Neural progenitor cell (in vitro differentiated cells): ENCODE data around the gene A2M. TPM values are rescaled to one million over a fixed set of nuclear protein-coding genes. Genes with fewer than 3 reads are reported as not detected.

Source experiments
- DNase-seq: peaks from one replicate; pipeline ENCODE4 v3.0.0-alpha.2; 2016; ENCODE audit warnings: low spot score
- H2AFZ ChIP-seq: fragments of 200-600 bp; sonication (generic); replicated peaks from 2 replicates; pipeline ENCODE4 v1.6.1; 2016; ENCODE audit warnings: antibody characterized with exemption
- H3F3A ChIP-seq: fragments of 200-600 bp; sonication (generic); 2 replicates; pipeline ENCODE4 v1.6.1; 2016; ENCODE audit warnings: antibody characterized with exemption, low read depth
- H3K27ac ChIP-seq: fragments of 200-600 bp; sonication (generic); 2 replicates; pipeline ENCODE4 v1.5.1; 2016; ENCODE audit warnings: mild to moderate bottlenecking
- H3K27me3 ChIP-seq: fragments of 200-600 bp; sonication (generic); 2 replicates; pipeline ENCODE4 v1.6.1; 2016; ENCODE audit warnings: mild to moderate bottlenecking, moderate library complexity
- H3K36me3 ChIP-seq: fragments of 200-600 bp; sonication (generic); 2 replicates; pipeline ENCODE4 v1.5.1; 2016
- H3K4me1 ChIP-seq: fragments of 200-600 bp; sonication (generic); 2 replicates; pipeline ENCODE4 v1.6.1; 2016; ENCODE audit warnings: mixed run types
- H3K4me2 ChIP-seq: fragments of 200-600 bp; sonication (generic); 2 replicates; pipeline ENCODE4 v1.6.1; 2016
- H3K4me3 ChIP-seq: fragments of 200-600 bp; sonication (generic); 2 replicates; pipeline ENCODE4 v1.5.1; 2016
- H3K79me2 ChIP-seq: fragments of 200-600 bp; sonication (generic); 2 replicates; pipeline ENCODE4 v1.6.1; 2016; ENCODE audit warnings: low read depth
- H3K9ac ChIP-seq: fragments of 200-600 bp; sonication (generic); 2 replicates; pipeline ENCODE4 v1.6.1; 2016
- H3K9me3 ChIP-seq: fragments of 200-600 bp; sonication (generic); 2 replicates; pipeline ENCODE4 v1.5.1; 2016; ENCODE audit warnings: low read depth
- H4K20me1 ChIP-seq: fragments of 200-600 bp; sonication (generic); 2 replicates; pipeline ENCODE4 v1.6.1; 2016; ENCODE audit warnings: low read depth
- H3K27ac Mint-ChIP-seq: 3 replicates; pipeline ENCODE4 v1.8.0; 2021; ENCODE audit warnings: mixed read lengths
- H3K27me3 Mint-ChIP-seq: 2 replicates; pipeline ENCODE4 v1.8.0; 2022; ENCODE audit warnings: low read depth, mild to moderate bottlenecking, inconsistent platforms, moderate library complexity, mixed read lengths; ENCODE audit not compliant: insufficient read depth
- H3K36me3 Mint-ChIP-seq: 3 replicates; pipeline ENCODE4 v1.8.0; 2021; ENCODE audit warnings: mixed read lengths
- H3K4me1 Mint-ChIP-seq: 3 replicates; pipeline ENCODE4 v1.8.0; 2021; ENCODE audit warnings: mixed read lengths
- H3K4me3 Mint-ChIP-seq: 3 replicates; pipeline ENCODE4 v1.8.0; 2021; ENCODE audit warnings: mild to moderate bottlenecking, moderate library complexity, mixed read lengths
- H3K9me3 Mint-ChIP-seq: 3 replicates; pipeline ENCODE4 v1.8.0; 2020; ENCODE audit warnings: mixed read lengths
- CTCF ChIP-seq: fragments of 200-600 bp; sonication (generic); IDR thresholded peaks from 2 replicates; pipeline ENCODE4 v1.5.1; 2017; ENCODE audit warnings: antibody characterized with exemption, mild to moderate bottlenecking
- EZH2 ChIP-seq: fragments of 200-600 bp; sonication (generic); IDR thresholded peaks from 2 replicates; pipeline ENCODE4 v1.6.1; 2017; ENCODE audit warnings: antibody characterized with exemption, mild to moderate bottlenecking, moderate library complexity
- EZH2phosphoT487 ChIP-seq: fragments of 200-600 bp; sonication (generic); IDR thresholded peaks from 2 replicates; pipeline ENCODE4 v1.6.1; 2017; ENCODE audit warnings: antibody characterized with exemption
- total RNA-seq: library from RNA; depleted of rRNA; stranded (reverse); fragments of >200 nt; gene quantifications from 2 replicates; pipeline ENCODE4 v1.2.3, GENCODE V29; 2015; ENCODE audit warnings: low replicate concordance

The A2M gene
- total RNA-seq, 1 donor from 2014 or later: not detected

- H3K4me1 ChIP-seq: peaks cover 10% of the 10 kb centered on the region
- no peak overlapping the region for H3K27ac ChIP-seq
- H3K9ac ChIP-seq: no peak overlapping the region
- no peaks in the 10 kb centered on the region for H3K27me3 Mint-ChIP-seq
- no peaks in the 10 kb centered on the region for H3K36me3 ChIP-seq
- H3K4me3 ChIP-seq: no peak overlapping the region
- H3K9me3 Mint-ChIP-seq: no peaks in the 10 kb centered on the region
- H2AFZ ChIP-seq: no peak overlapping the region
- H3K4me3 Mint-ChIP-seq: no peak overlapping the region
- no peaks in the 10 kb centered on the region for H3K79me2 ChIP-seq
- no peaks in the 10 kb centered on the region for H4K20me1 ChIP-seq
- no peak for DNase-seq
- TF ChIP-seq EZH2 (no peak), EZH2phosphoT487 (no peak), CTCF (no peak)
- no peak overlapping the region for H3K27ac Mint-ChIP-seq
- H3K9me3 ChIP-seq: no peaks in the 10 kb centered on the region
- H3K27me3 ChIP-seq: no peaks in the 10 kb centered on the region
- peaks cover 10% of the 10 kb centered on the region for H3K4me1 Mint-ChIP-seq
- H3F3A ChIP-seq: peaks cover 12% of the 10 kb centered on the region
- no peaks in the 10 kb centered on the region for H3K36me3 Mint-ChIP-seq
- no peak overlapping the region for H3K4me2 ChIP-seq
Measured at GRCh38 chr12:9066755-9067423, 48.8 kb downstream of the A2M start.

GRCh38 chr12:9066183-9066623 lies 49.5 kb downstream of the A2M start:
- H3K4me3 ChIP-seq: no peak overlapping the region
- H3K4me2 ChIP-seq: no peak overlapping the region
- H3K79me2 ChIP-seq: no peaks in the 10 kb centered on the region
- H3K36me3 ChIP-seq: no peaks in the 10 kb centered on the region
- H3K4me1 Mint-ChIP-seq: peaks cover 10% of the 10 kb centered on the region
- H3K27me3 Mint-ChIP-seq: no peaks in the 10 kb centered on the region
- no peaks in the 10 kb centered on the region for H3K27me3 ChIP-seq
- no peaks in the 10 kb centered on the region for H4K20me1 ChIP-seq
- peaks cover 12% of the 10 kb centered on the region for H3F3A ChIP-seq
- no peak overlapping the region for H2AFZ ChIP-seq
- peaks cover 10% of the 10 kb centered on the region for H3K4me1 ChIP-seq
- TF ChIP-seq EZH2 (no peak), EZH2phosphoT487 (no peak), CTCF (no peak)
- H3K4me3 Mint-ChIP-seq: peak overlapping the region; percentile 82
- no peaks in the 10 kb centered on the region for H3K36me3 Mint-ChIP-seq
- H3K9me3 ChIP-seq: no peaks in the 10 kb centered on the region
- H3K9me3 Mint-ChIP-seq: no peaks in the 10 kb centered on the region
- H3K27ac ChIP-seq: no peak overlapping the region
- H3K9ac ChIP-seq: no peak overlapping the region
- no peak for DNase-seq
- peak overlapping the region; percentile 44 for H3K27ac Mint-ChIP-seq

- Histone ChIP-seq H2AFZ (peak overlapping the region; percentile 81), H3K27me3 (no peaks in the 10 kb centered on the region), H3K9ac (no peak overlapping the region), H3K79me2 (no peaks in the 10 kb centered on the region), H3K27ac (no peak overlapping the region), H4K20me1 (no peaks in the 10 kb centered on the region), H3K4me2 (peak overlapping the region; percentile 86), H3K36me3 (no peaks in the 10 kb centered on the region), H3K9me3 (no peaks in the 10 kb centered on the region), H3K4me1 (peaks cover 10% of the 10 kb centered on the region), H3F3A (peaks cover 12% of the 10 kb centered on the region), H3K4me3 (peak overlapping the region; percentile 75)
- peaks cover 10% of the 10 kb centered on the region for H3K4me1 Mint-ChIP-seq
- no peak for TF ChIP-seq CTCF
- no peak overlapping the region for H3K27ac Mint-ChIP-seq
- no peaks in the 10 kb centered on the region for H3K9me3 Mint-ChIP-seq
- no peaks in the 10 kb centered on the region for H3K27me3 Mint-ChIP-seq
- DNase-seq: no peak
- H3K4me3 Mint-ChIP-seq: peak overlapping the region; percentile 82
- no peaks in the 10 kb centered on the region for H3K36me3 Mint-ChIP-seq
Measured at GRCh38 chr12:9065607-9065856, 50.2 kb downstream of the A2M start.
